Peyer's patch (tissue), 4 donors: ENCODE results near the gene MET. TPM values are rescaled to one million over a fixed set of nuclear protein-coding genes. Genes with fewer than 3 reads are reported as not detected.

Experiments
- DNase-seq, 3 donors: peaks; one replicate each; pipeline ENCODE4 v3.0.0-alpha.2; 2017 to 2019
- H3K27ac ChIP-seq, 4 donors: fragments of 200-600 bp; sonication (generic); one replicate each; pipeline ENCODE4 v1.5.1; 2016 to 2019
- H3K27me3 ChIP-seq, 2 donors: fragments of 200-600 bp; sonication (generic); one replicate each; pipeline ENCODE4 v1.5.1; 2019
- H3K36me3 ChIP-seq, 3 donors: fragments of 200-600 bp; sonication (generic); one replicate each; pipeline ENCODE4 v1.5.1; 2016 to 2019
- H3K4me1 ChIP-seq, 4 donors: fragments of 200-600 bp; sonication (generic); one replicate each; pipeline ENCODE4 v1.5.1; 2016 to 2019
- H3K4me3 ChIP-seq, 4 donors: fragments of 200-600 bp; sonication (generic); 1 replicate in 3 of 4; 2 replicates in 1 of 4; pipeline ENCODE4 v1.5.1; 2016 to 2019; ENCODE audit warnings: mild to moderate bottlenecking in 1 of 4
- H3K9me3 ChIP-seq, 4 donors: fragments of 200-600 bp; sonication (generic); one replicate each; pipeline ENCODE4 v1.5.1; 2016 to 2019; ENCODE audit warnings: mild to moderate bottlenecking in 1 of 4
- CTCF ChIP-seq, 6 experiments: fragments of 450-650 bp in 4 of 6; fragments of 200-600 bp in 2 of 6; sonication (generic) in 1 of 6; IDR thresholded peaks; one replicate each; pipeline ENCODE4 v1.5.1; 2017 to 2019; ENCODE audit warnings: antibody characterized with exemption in 6 of 6, mild to moderate bottlenecking in 3 of 6, moderate library complexity in 1 of 6
- POLR2A ChIP-seq, 2 donors: fragments of 450-650 bp; IDR thresholded peaks; one replicate each; pipeline ENCODE4 v1.5.1; 2017; ENCODE audit warnings: antibody characterized with exemption in 2 of 2, mild to moderate bottlenecking in 2 of 2, moderate library complexity in 2 of 2
- total RNA-seq, 4 donors: library from RNA; depleted of rRNA; stranded (reverse); fragments of >200 nt; gene quantifications; one replicate each; pipeline ENCODE4 v1.1.0, GENCODE V29; 2016

MET gene
- total RNA-seq, 4 donors from 2014 or later, result 2.5 to 34.0 (median 23.6) TPM

GRCh38 chr7:116772926-116773749, 101.1 kb downstream of the MET start:
- no peaks in the 10 kb centered on the region for H3K36me3 ChIP-seq
- H3K4me3 ChIP-seq, result no peak overlapping the region
- no peak for DNase-seq
- no peaks in the 10 kb centered on the region for H3K9me3 ChIP-seq
- TF ChIP-seq CTCF (IDR thresholded peaks at IDR 0.05) (no peak), POLR2A (IDR thresholded peaks at IDR 0.05) (no peak)
- peak overlapping the region in 1 of 4 donors; percentile 83 for H3K27ac ChIP-seq
- H3K27me3 ChIP-seq, result no peaks in the 10 kb centered on the region
- peaks cover 0 to 22% (median 0%) of the 10 kb centered on the region in 4 donors for H3K4me1 ChIP-seq

- Histone ChIP-seq H3K9me3 (no peaks in the 10 kb centered on the region), H3K27me3 (no peaks in the 10 kb centered on the region), H3K27ac (peak overlapping the region in 1 of 4 donors; percentile 51), H3K4me1 (peaks cover 0 to 39% (median 0%) of the 10 kb centered on the region in 4 donors), H3K36me3 (no peaks in the 10 kb centered on the region), H3K4me3 (no peak overlapping the region)
- no peak for DNase-seq
- no peak for TF ChIP-seq POLR2A (IDR thresholded peaks at IDR 0.05)
- no peak for TF ChIP-seq CTCF (IDR thresholded peaks at IDR 0.05)
Measured at GRCh38 chr7:116776046-116776445, 104.0 kb downstream of the MET start.

DNA sequence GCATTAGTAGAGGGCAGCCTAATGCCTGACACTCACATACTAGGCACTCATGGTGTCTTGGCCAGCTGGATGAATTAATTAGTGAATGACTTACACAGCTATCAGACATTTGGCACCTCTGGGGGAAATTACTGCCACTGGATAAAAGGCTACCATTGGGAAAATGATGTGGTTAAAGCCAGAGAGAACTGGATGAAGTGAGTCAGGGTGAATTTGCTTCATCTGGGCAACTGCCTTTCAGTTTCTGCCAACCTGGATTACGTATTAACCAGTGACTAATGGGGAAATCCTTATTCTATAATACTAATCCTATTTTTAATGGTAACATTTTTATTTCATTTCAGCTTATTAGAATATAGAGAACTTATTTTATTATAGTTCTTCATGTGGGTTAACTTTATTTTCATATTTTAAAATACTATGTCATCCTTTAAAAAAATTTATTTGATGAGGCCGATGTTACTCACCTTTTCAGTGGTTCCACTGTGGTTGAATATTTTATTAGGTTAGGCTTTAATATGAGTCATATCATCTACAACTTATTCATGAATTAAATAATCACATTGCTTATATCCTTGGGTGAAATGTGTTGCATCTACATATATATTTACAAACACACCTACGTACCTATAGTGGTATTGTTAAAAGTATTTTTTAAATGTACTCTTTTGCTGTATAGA, 104.8 kb downstream of the MET start:
- no peaks in the 10 kb centered on the region for H3K36me3 ChIP-seq
- H3K4me1 ChIP-seq, result peaks cover 0 to 35% (median 0%) of the 10 kb centered on the region in 4 donors
- peak in 1 of 2 donors; percentile 14 for TF ChIP-seq POLR2A (IDR thresholded peaks at IDR 0.05)
- no peak for TF ChIP-seq CTCF (IDR thresholded peaks at IDR 0.05)
- DNase-seq, result peak in 1 of 3 donors; percentile 60
- no peaks in the 10 kb centered on the region for H3K27me3 ChIP-seq
- no peak overlapping the region for H3K4me3 ChIP-seq
- H3K9me3 ChIP-seq, result no peaks in the 10 kb centered on the region
- H3K27ac ChIP-seq, result peak overlapping the region in 1 of 4 donors; percentile 51

GRCh38 chr7:116777651-116778281, 105.8 kb downstream of the MET start:
- TF ChIP-seq POLR2A (IDR thresholded peaks at IDR 0.05), result no peak
- no peak for TF ChIP-seq CTCF (IDR thresholded peaks at IDR 0.05)
- no peak overlapping the region for H3K4me3 ChIP-seq
- no peak for DNase-seq
- no peaks in the 10 kb centered on the region for H3K9me3 ChIP-seq
- H3K36me3 ChIP-seq, result no peaks in the 10 kb centered on the region
- peaks cover 0 to 34% (median 0%) of the 10 kb centered on the region in 4 donors for H3K4me1 ChIP-seq
- no peak overlapping the region for H3K27ac ChIP-seq
- H3K27me3 ChIP-seq, result no peaks in the 10 kb centered on the region

DNA sequence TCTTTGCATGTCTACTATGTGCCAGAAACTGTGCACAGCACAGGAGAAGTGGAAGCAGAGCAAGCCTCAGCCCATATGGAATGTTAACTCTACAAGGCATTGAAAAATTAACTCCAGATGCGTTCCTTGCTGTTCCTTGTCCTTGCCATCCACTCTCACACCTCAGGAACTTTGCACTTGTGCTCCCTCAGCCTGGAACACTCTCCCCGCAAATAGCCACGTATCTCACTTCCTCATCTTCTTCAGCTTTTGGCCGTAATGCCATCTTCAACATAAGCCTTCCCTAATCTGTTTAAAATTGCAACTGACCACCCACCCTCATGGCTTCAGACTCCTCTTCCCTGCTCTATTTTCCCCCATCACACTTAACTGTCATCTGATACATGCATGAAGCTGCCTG, 107.2 kb downstream of the MET start:
- H3K9me3 ChIP-seq, result no peaks in the 10 kb centered on the region
- no peak overlapping the region for H3K4me3 ChIP-seq
- no peak overlapping the region for H3K27ac ChIP-seq
- H3K27me3 ChIP-seq, result no peaks in the 10 kb centered on the region
- DNase-seq, result no peak
- no peak for TF ChIP-seq CTCF (IDR thresholded peaks at IDR 0.05)
- no peak for TF ChIP-seq POLR2A (IDR thresholded peaks at IDR 0.05)
- H3K36me3 ChIP-seq, result peaks cover 0 to 4% (median 0%) of the 10 kb centered on the region in 3 donors
- H3K4me1 ChIP-seq, result peaks cover 0 to 27% (median 0%) of the 10 kb centered on the region in 4 donors
